K562 (cell line): ENCODE data around the gene BRAT1. TPM values are rescaled to one million over a fixed set of nuclear protein-coding genes. Genes with fewer than 3 reads are reported as not detected.

ENCODE experiments used
- ARID1B ChIP-seq: fragments of 450-650 bp; IDR thresholded peaks from 2 replicates; pipeline ENCODE4 v1.6.1; 2016; ENCODE audit warnings: antibody characterized with exemption, mild to moderate bottlenecking, inconsistent platforms
- DDX20 ChIP-seq: fragments of 450-650 bp; IDR thresholded peaks from 2 replicates; pipeline ENCODE4 v1.6.1; 2016; ENCODE audit warnings: missing genetic modification characterization, low read depth, mild to moderate bottlenecking, missing compliant biosample characterization, moderate library complexity
- E2F5 ChIP-seq: sonication (generic); formaldehyde crosslinking; IDR thresholded peaks from 2 replicates; pipeline ENCODE4 v1.8.0; 2022; ENCODE audit warnings: mild to moderate bottlenecking, missing genetic modification reagents
- EGR1 ChIP-seq: fragments of 450-650 bp; conservative IDR thresholded peaks from 2 replicates; pipeline ENCODE4 v1.6.1; 2017; ENCODE audit warnings: mild to moderate bottlenecking
- FOS ChIP-seq: IDR thresholded peaks from 3 replicates; pipeline ENCODE4 v1.6.1; 2011; ENCODE audit not compliant: insufficient read length; ENCODE audit errors: extremely low read depth
- HDAC1 ChIP-seq, 2 experiments: fragments of 450-650 bp; IDR thresholded peaks; 2 replicates each; pipeline ENCODE4 v1.6.1; 2016 to 2017; ENCODE audit warnings: inconsistent platforms in 1 of 2, mild to moderate bottlenecking in 1 of 2, moderate library complexity in 1 of 2
- JUND ChIP-seq, 2 experiments: IDR thresholded peaks; 2 replicates in 1 of 2; 3 replicates in 1 of 2; pipeline ENCODE4 v1.6.1; 2011; ENCODE audit warnings: borderline replicate concordance in 2 of 2, low read depth in 2 of 2, low read length in 2 of 2, improper control_type of control experiment in 1 of 2, missing biosample characterization in 1 of 2, missing genetic modification characterization in 1 of 2, missing genetic modification reagents in 1 of 2
- KDM4B ChIP-seq, 2 experiments: fragments of 450-650 bp in 1 of 2; sonication (generic) in 1 of 2; IDR thresholded peaks; 2 replicates each; pipeline ENCODE4 v1.6.1; 2016 to 2017; ENCODE audit warnings: borderline replicate concordance in 2 of 2, antibody characterized with exemption in 1 of 2, low read depth in 1 of 2, mild to moderate bottlenecking in 1 of 2
- LARP7 ChIP-seq: fragments of 450-650 bp; IDR thresholded peaks from 2 replicates; pipeline ENCODE4 v1.6.1; 2016
- MAX ChIP-seq: sonication (generic); formaldehyde crosslinking; IDR thresholded peaks from 2 replicates; pipeline ENCODE4 v1.9.0; 2022; ENCODE audit warnings: mild to moderate bottlenecking, missing genetic modification reagents
- NFIC ChIP-seq: fragments of 450-650 bp; IDR thresholded peaks from 2 replicates; pipeline ENCODE4 v1.6.1; 2017; ENCODE audit warnings: mild to moderate bottlenecking, inconsistent platforms
- PREB ChIP-seq: sonication (generic); formaldehyde crosslinking; IDR thresholded peaks from 2 replicates; pipeline ENCODE4 v1.8.1; 2023; ENCODE audit warnings: mild to moderate bottlenecking, missing genetic modification reagents
- PTBP1 ChIP-seq: fragments of 200-400 bp; formaldehyde crosslinking; IDR thresholded peaks from 2 replicates; pipeline ENCODE4 v1.6.1; 2017; ENCODE audit warnings: low read depth, low read length
- SMARCA4 ChIP-seq: fragments of 450-650 bp; IDR thresholded peaks from 2 replicates; pipeline ENCODE4 v1.6.1; 2016
- SMARCE1 ChIP-seq: fragments of 450-650 bp; IDR thresholded peaks from 2 replicates; pipeline ENCODE4 v1.7.1; 2016; ENCODE audit warnings: mild to moderate bottlenecking
- TCF3 ChIP-seq: sonication (generic); formaldehyde crosslinking; IDR thresholded peaks from 2 replicates; pipeline ENCODE4 v1.4.0; 2020; ENCODE audit warnings: mild to moderate bottlenecking, missing genetic modification reagents
- TFE3 ChIP-seq: fragments of 450-650 bp; formaldehyde crosslinking; IDR thresholded peaks from 2 replicates; pipeline ENCODE4 v1.4.0; 2020; ENCODE audit warnings: mild to moderate bottlenecking, mixed read lengths
- ZBTB33 ChIP-seq: sonication (generic); formaldehyde crosslinking; IDR thresholded peaks from 2 replicates; pipeline ENCODE4 v1.8.1; 2023; ENCODE audit warnings: mild to moderate bottlenecking, missing genetic modification reagents
- ZEB2 ChIP-seq: fragments of 450-650 bp; IDR thresholded peaks from 2 replicates; pipeline ENCODE4 v1.6.1; 2016
- polyA plus RNA-seq, 8 experiments: library from polyadenylated mRNA; depleted of rRNA in 4 of 8; stranded (reverse) in 5 of 8; unstranded in 3 of 8; fragments of >200 nt; fragmentation: Nextera tagmentation in 2 of 8; fragmentation: Illumina TruSeq in 1 of 8; extraction: Ambion mirVana in 2 of 8; extraction: Trizol in 1 of 8; gene quantifications; 2 replicates each; pipeline versions ENCODE4 v1.2.1 to v1.2.3, GENCODE V29; 2011 to 2014; ENCODE audit warnings: inconsistent platforms in 1 of 8, missing spikeins in 1 of 8
- total RNA-seq, 7 experiments: library from RNA; depleted of rRNA in 6 of 7; stranded (reverse); fragments of >200 nt in 6 of 7; fragmentation: Illumina TruSeq in 2 of 7; extraction: Trizol in 2 of 7; gene quantifications; 2 replicates each; pipeline versions ENCODE4 v1.2.1 to v1.2.3, GENCODE V29; 2011 to 2021; ENCODE audit warnings: low replicate concordance in 1 of 7

Gene BRAT1
- total and polyA plus RNA-seq, 9 of the 15 experiments (the other 6 are each of a cell fraction or from before 2014, with no cell fraction given) = 0.13 to 49.6 (median 10.5) TPM

- TF ChIP-seq MAX (CRISPR knock-in tag) = peak; percentile 60; the same call in 1 of the 2 replicates
- peak; percentile 73 for TF ChIP-seq SMARCE1
- TF ChIP-seq E2F5 (CRISPR knock-in tag) = no peak
- no peak for TF ChIP-seq KDM4B (IDR thresholded peaks at IDR 0.05; ENCODE audit: borderline replicate concordance in 2 of 2, low read depth in 1 of 2)
- TF ChIP-seq TFE3 (CRISPR knock-in tag) = no peak
- peak; percentile 70 for TF ChIP-seq SMARCA4
- TF ChIP-seq ARID1B = peak; percentile 69; the same call in 1 of the 2 replicates
- TF ChIP-seq LARP7 = no peak
- no peak for TF ChIP-seq DDX20 (tag)
- 0 out of 2 replicates have a peak, but pooled peaks have one; percentile 43 for TF ChIP-seq ZEB2
- peak; percentile 21; the same call in 1 of the 2 replicates for TF ChIP-seq NFIC
- peak; percentile 63 for TF ChIP-seq FOS
- TF ChIP-seq PREB (CRISPR knock-in tag) = no peak
- TF ChIP-seq JUND (IDR thresholded peaks at IDR 0.05; ENCODE audit: borderline replicate concordance, low read depth, low read length) = peak; percentile 93
- peak; percentile 83; the same call in 2 of the 3 replicates for TF ChIP-seq JUND (tag; IDR thresholded peaks at IDR 0.05; ENCODE audit: borderline replicate concordance, low read depth, low read length)
- peak; percentile 13; the same call in 1 of the 2 replicates for TF ChIP-seq TCF3 (CRISPR knock-in tag)
- TF ChIP-seq ZBTB33 (CRISPR knock-in tag) = no peak
- 0 out of 2 replicates have a peak, but pooled peaks have one; percentile 15 for TF ChIP-seq EGR1
- TF ChIP-seq PTBP1 = no peak
- peak in 1 of 2 experiments; percentile 33; a peak in 1 of 4 replicates for TF ChIP-seq HDAC1 (IDR thresholded peaks at IDR 0.05)
Observed at GRCh38 chr7:2572101-2572842, 16.9 kb upstream of the BRAT1 start (continued).
